Measurements from ENCODE around the gene ANKRD33B.

DNA sequence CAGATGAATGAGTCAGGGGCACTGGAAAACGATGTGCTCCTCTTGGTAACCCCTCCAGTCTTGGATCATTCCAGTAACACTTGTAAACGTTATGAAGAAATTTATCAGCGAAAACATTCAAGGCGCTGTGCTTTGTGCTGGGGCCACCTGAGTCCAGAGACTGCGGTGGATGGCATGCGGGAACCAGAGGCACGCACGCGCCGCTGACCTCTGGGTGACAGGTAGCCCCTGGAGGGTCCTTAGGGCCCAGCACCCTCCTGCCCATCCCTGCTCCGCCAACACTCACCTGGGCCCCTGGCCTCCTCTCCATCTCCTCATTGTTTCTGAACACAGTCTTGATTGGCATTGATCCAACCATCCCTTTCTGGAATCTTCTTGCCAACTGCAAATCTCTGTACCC, 110.2 kb downstream of the ANKRD33B start:
- TF ChIP-seq, protein P1, sequence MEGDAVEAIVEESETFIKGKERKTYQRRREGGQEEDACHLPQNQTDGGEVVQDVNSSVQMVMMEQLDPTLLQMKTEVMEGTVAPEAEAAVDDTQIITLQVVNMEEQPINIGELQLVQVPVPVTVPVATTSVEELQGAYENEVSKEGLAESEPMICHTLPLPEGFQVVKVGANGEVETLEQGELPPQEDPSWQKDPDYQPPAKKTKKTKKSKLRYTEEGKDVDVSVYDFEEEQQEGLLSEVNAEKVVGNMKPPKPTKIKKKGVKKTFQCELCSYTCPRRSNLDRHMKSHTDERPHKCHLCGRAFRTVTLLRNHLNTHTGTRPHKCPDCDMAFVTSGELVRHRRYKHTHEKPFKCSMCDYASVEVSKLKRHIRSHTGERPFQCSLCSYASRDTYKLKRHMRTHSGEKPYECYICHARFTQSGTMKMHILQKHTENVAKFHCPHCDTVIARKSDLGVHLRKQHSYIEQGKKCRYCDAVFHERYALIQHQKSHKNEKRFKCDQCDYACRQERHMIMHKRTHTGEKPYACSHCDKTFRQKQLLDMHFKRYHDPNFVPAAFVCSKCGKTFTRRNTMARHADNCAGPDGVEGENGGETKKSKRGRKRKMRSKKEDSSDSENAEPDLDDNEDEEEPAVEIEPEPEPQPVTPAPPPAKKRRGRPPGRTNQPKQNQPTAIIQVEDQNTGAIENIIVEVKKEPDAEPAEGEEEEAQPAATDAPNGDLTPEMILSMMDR (conservative IDR thresholded peaks at IDR 0.05; ENCODE audit: low read depth in 2 of 2): no peak
- TF ChIP-seq REST (IDR thresholded peaks at IDR 0.05; ENCODE audit: unreplicated experiment): no peak
- no peak for TF ChIP-seq ZNF331 (CRISPR knock-in tag; IDR thresholded peaks at IDR 0.05; ENCODE audit: low read depth)
- TF ChIP-seq EZH2phosphoT487 (IDR thresholded peaks at IDR 0.05; ENCODE audit: unreplicated experiment): no peak
- no peak for TF ChIP-seq EZH2 (IDR thresholded peaks at IDR 0.05; ENCODE audit: low read depth, unreplicated experiment)
- TF ChIP-seq ZNF114 (CRISPR knock-in tag; IDR thresholded peaks at IDR 0.05): no peak

Measured in GM23338 (cell line).